Keratinocyte (primary cell): ENCODE results near the gene ANKRD30A. TPM values are rescaled to one million over a fixed set of nuclear protein-coding genes. Genes with fewer than 3 reads are reported as not detected.

Experiments used
- DNase-seq: peaks from one replicate; pipeline ENCODE4 v3.0.0-alpha.2; 2011; ENCODE audit warnings: low read depth, missing footprints, low spot score
- FAIRE-seq: peaks from 2 replicates; lab custom pipeline; 2011; peaks lifted over from hg19 to GRCh38; lab: Jason Lieb, UNC
- H2AFZ ChIP-seq: 2 replicates; pipeline ENCODE4 v1.6.0; 2012; ENCODE audit warnings: low read length, control low read depth, inconsistent platforms; ENCODE audit not compliant: control insufficient read depth
- H3K27ac ChIP-seq: 2 replicates; pipeline ENCODE4 v1.5.1; 2011; ENCODE audit warnings: low read length; ENCODE audit not compliant: control insufficient read depth, insufficient read depth
- H3K27me3 ChIP-seq: 3 replicates; pipeline ENCODE4 v1.6.0; 2011; ENCODE audit warnings: low read length; ENCODE audit not compliant: control insufficient read depth, insufficient read depth; ENCODE audit errors: extremely low read depth
- H3K36me3 ChIP-seq, 2 experiments: 2 replicates in 1 of 2; 3 replicates in 1 of 2; pipeline ENCODE4 v1.5.1; 2011; ENCODE audit warnings: low read length in 2 of 2, mild to moderate bottlenecking in 1 of 2; ENCODE audit not compliant: control insufficient read depth in 2 of 2, insufficient read depth in 2 of 2; ENCODE audit errors: extremely low read depth in 1 of 2
- H3K4me1 ChIP-seq: 3 replicates; pipeline ENCODE4 v1.5.1; 2011; ENCODE audit warnings: low read length; ENCODE audit not compliant: control insufficient read depth, insufficient read depth; ENCODE audit errors: extremely low read depth
- H3K4me2 ChIP-seq: 3 replicates; pipeline ENCODE4 v1.6.0; 2011; ENCODE audit warnings: low read depth, low read length; ENCODE audit not compliant: control insufficient read depth, insufficient read depth; ENCODE audit errors: extremely low read depth
- H3K4me3 ChIP-seq, 3 experiments: fragments of 200-600 bp in 1 of 3; sonication (generic) in 1 of 3; 2 replicates in 2 of 3; 3 replicates in 1 of 3; pipeline ENCODE4 v1.5.1; 2011 to 2016; ENCODE audit warnings: low read length in 3 of 3, mild to moderate bottlenecking in 3 of 3, control low read depth in 2 of 3, inconsistent platforms in 1 of 3, low read depth in 1 of 3, mixed read lengths in 1 of 3, mixed run types in 1 of 3, moderate library complexity in 1 of 3; ENCODE audit not compliant: control insufficient read depth in 2 of 3, insufficient read depth in 2 of 3; ENCODE audit errors: extremely low read depth in 1 of 3
- H3K79me2 ChIP-seq: 2 replicates; pipeline ENCODE4 v1.6.0; 2012; ENCODE audit warnings: low read length; ENCODE audit not compliant: control insufficient read depth, insufficient read depth
- H3K9ac ChIP-seq: 3 replicates; pipeline ENCODE4 v1.6.0; 2011; ENCODE audit warnings: low read length; ENCODE audit not compliant: control insufficient read depth, insufficient read depth; ENCODE audit errors: extremely low read depth
- H3K9me1 ChIP-seq: 3 replicates; pipeline ENCODE4 v1.6.0; 2011; ENCODE audit warnings: low read length; ENCODE audit not compliant: control insufficient read depth, insufficient read depth; ENCODE audit errors: extremely low read depth
- H3K9me3 ChIP-seq: 2 replicates; pipeline ENCODE4 v1.5.1; 2012; ENCODE audit warnings: low read depth, low read length; ENCODE audit not compliant: control insufficient read depth
- H4K20me1 ChIP-seq: 3 replicates; pipeline ENCODE4 v1.6.0; 2011; ENCODE audit warnings: low read length; ENCODE audit not compliant: control insufficient read depth, insufficient read depth; ENCODE audit errors: extremely low read depth
- CTCF ChIP-seq, 3 experiments: IDR thresholded peaks in 1 of 3; conservative IDR thresholded peaks in 1 of 3; optimal IDR thresholded peaks in 1 of 3; 2 replicates in 2 of 3; 3 replicates in 1 of 3; pipeline versions ENCODE3 to v1.5.1; 2011; ENCODE audit warnings: low read length in 3 of 3, mild to moderate bottlenecking in 3 of 3, moderate library complexity in 2 of 3, control low read depth in 1 of 3, inconsistent platforms in 1 of 3; ENCODE audit not compliant: insufficient read depth in 2 of 3; ENCODE audit errors: extremely low read depth in 1 of 3
- EZH2 ChIP-seq: IDR thresholded peaks from one replicate; pipeline ENCODE4 v1.6.1; 2012; ENCODE audit warnings: inconsistent platforms, mild to moderate bottlenecking, low read length, moderate library complexity
- dilution Hi-C: fragments of 300-500 bp; cut with MboI; formaldehyde crosslinking; loops from one replicate; pipeline ENCODE4 v1.7.0; 2020; ENCODE audit warnings: low sequenced_read_pairs; ENCODE audit not compliant: extremely low pct_ligation_motif_present
- polyA plus RNA-seq, 5 experiments: library from polyadenylated mRNA; depleted of rRNA in 3 of 5; stranded (reverse) in 3 of 5; stranded (forward) in 1 of 5; unstranded in 1 of 5; fragments of >200 nt; gene quantifications; 1 replicate in 1 of 5; 2 replicates in 3 of 5; 3 replicates in 1 of 5; pipeline versions ENCODE4 v1.2.1 to v1.2.3, GENCODE V29; 2011 to 2012; ENCODE audit warnings: missing spikeins in 2 of 5, low read depth in 1 of 5, low replicate concordance in 1 of 5

Gene ANKRD30A
- polyA plus RNA-seq, 1 donor (not counting 4 experiments of a cell fraction or from before 2014, with no cell fraction given), result not detected

- FAIRE-seq (no peak), DNase-seq (no peak)
- Histone ChIP-seq H3K4me3 (no peak overlapping the region), H3K36me3 (no peaks in the 10 kb centered on the region), H3K9ac (no peak overlapping the region), H3K4me2 (no peak overlapping the region), H3K27me3 (no peaks in the 10 kb centered on the region), H3K4me1 (no peaks in the 10 kb centered on the region), H4K20me1 (no peaks in the 10 kb centered on the region), H3K9me3 (no peaks in the 10 kb centered on the region), H3K27ac (no peak overlapping the region), H2AFZ (no peak overlapping the region), H3K79me2 (no peaks in the 10 kb centered on the region), H3K9me1 (no peaks in the 10 kb centered on the region)
- TF ChIP-seq CTCF (optimal IDR thresholded peaks at IDR 0.05 in 1 of 3, IDR thresholded peaks at IDR 0.05 in 1 of 3, conservative IDR thresholded peaks at IDR 0.05 in 1 of 3; ENCODE audit: extremely low read depth in 1 of 3, insufficient read depth in 2 of 3, low read length in 3 of 3) (no peak), EZH2 (no peak)
- dilution Hi-C loops, result no loop called here
These were observed 16.4 kb upstream of the ANKRD30A start for GRCh38 chr10:37109000-37109399.

- dilution Hi-C loops, result no loop called here
- no peaks in the 10 kb centered on the region for H3K79me2 ChIP-seq
These were observed 866 bp upstream of the ANKRD30A start for GRCh38 chr10:37124532-37124931.

More at GRCh38 chr10:37124532-37124931, 866 bp upstream of the ANKRD30A start:
- FAIRE-seq (no peak), DNase-seq (no peak)
- H3K9me1 ChIP-seq, result no peaks in the 10 kb centered on the region
- no peak overlapping the region for H3K9ac ChIP-seq
- TF ChIP-seq EZH2 (no peak), CTCF (optimal IDR thresholded peaks at IDR 0.05 in 1 of 3, IDR thresholded peaks at IDR 0.05 in 1 of 3, conservative IDR thresholded peaks at IDR 0.05 in 1 of 3; ENCODE audit: extremely low read depth in 1 of 3, insufficient read depth in 2 of 3, low read length in 3 of 3) (no peak)
- H2AFZ ChIP-seq, result no peak overlapping the region
- H3K27ac ChIP-seq, result no peak overlapping the region
- H3K36me3 ChIP-seq, result no peaks in the 10 kb centered on the region
- no peaks in the 10 kb centered on the region for H3K27me3 ChIP-seq
- H4K20me1 ChIP-seq, result no peaks in the 10 kb centered on the region
- H3K4me1 ChIP-seq, result no peaks in the 10 kb centered on the region
- H3K9me3 ChIP-seq, result no peaks in the 10 kb centered on the region
- H3K4me2 ChIP-seq, result no peak overlapping the region
- no peak overlapping the region for H3K4me3 ChIP-seq
